Mesenchymal stem cell (in vitro differentiated cells and primary cell): ENCODE data around the gene LRFN5.

Experiments used
- DNase-seq: peaks from one replicate; pipeline ENCODE4 v3.0.0-alpha.2; 2013
- H2AFZ ChIP-seq: one replicate; pipeline ENCODE4 v1.6.1; 2013; ENCODE audit warnings: low read depth, mild to moderate bottlenecking, control low read depth, inconsistent platforms, low read length, moderate library complexity
- H2AK5ac ChIP-seq: 2 replicates; pipeline ENCODE4 v1.6.1; 2013; ENCODE audit warnings: low read length, moderate library complexity, mild to moderate bottlenecking, inconsistent platforms; ENCODE audit not compliant: severe bottlenecking
- H2BK120ac ChIP-seq: one replicate; pipeline ENCODE4 v1.6.1; 2013; ENCODE audit warnings: low read depth, mild to moderate bottlenecking, inconsistent platforms, low read length, moderate library complexity
- H2BK12ac ChIP-seq, 2 experiments: one replicate each; pipeline ENCODE4 v1.6.1; 2013; ENCODE audit warnings: inconsistent platforms in 2 of 2, low read length in 2 of 2, mild to moderate bottlenecking in 2 of 2, moderate library complexity in 2 of 2, control low read depth in 1 of 2
- H2BK15ac ChIP-seq: one replicate; pipeline ENCODE4 v1.6.1; 2013; ENCODE audit warnings: mild to moderate bottlenecking, low read depth, inconsistent platforms; ENCODE audit not compliant: poor library complexity, severe bottlenecking
- H2BK5ac ChIP-seq: 2 replicates; pipeline ENCODE4 v1.6.1; 2013; ENCODE audit warnings: low read depth, mild to moderate bottlenecking, low read length, control low read depth, inconsistent platforms; ENCODE audit not compliant: poor library complexity, severe bottlenecking
- H3K14ac ChIP-seq, 2 experiments: one replicate each; pipeline ENCODE4 v1.6.1; 2013; ENCODE audit warnings: inconsistent platforms in 2 of 2, low read length in 2 of 2, control low read depth in 1 of 2, mild to moderate bottlenecking in 1 of 2, moderate library complexity in 1 of 2
- H3K18ac ChIP-seq, 2 experiments: one replicate each; pipeline ENCODE4 v1.6.1; 2013; ENCODE audit warnings: inconsistent platforms in 2 of 2, low read length in 2 of 2, control low read depth in 1 of 2, low read depth in 1 of 2, mild to moderate bottlenecking in 1 of 2
- H3K23ac ChIP-seq, 2 experiments: one replicate each; pipeline ENCODE4 v1.6.1; 2013; ENCODE audit warnings: inconsistent platforms in 2 of 2, low read length in 2 of 2, mild to moderate bottlenecking in 2 of 2, moderate library complexity in 2 of 2, control low read depth in 1 of 2
- H3K27ac ChIP-seq: 2 replicates; pipeline ENCODE4 v1.5.1; 2013; ENCODE audit warnings: mild to moderate bottlenecking, moderate library complexity, low read length, control low read depth, inconsistent platforms; ENCODE audit not compliant: poor library complexity, severe bottlenecking
- H3K27me3 ChIP-seq, 2 experiments: 2 replicates each; pipeline versions ENCODE4 v1.6.1 to v1.7.0; 2013; ENCODE audit warnings: low read length in 2 of 2, mild to moderate bottlenecking in 2 of 2, moderate library complexity in 2 of 2, control low read depth in 1 of 2, inconsistent platforms in 1 of 2; ENCODE audit not compliant: control insufficient read depth in 1 of 2, insufficient read depth in 1 of 2
- H3K36me3 ChIP-seq, 2 experiments: 2 replicates each; pipeline versions ENCODE4 v1.6.1 to v1.7.0; 2013; ENCODE audit warnings: low read length in 2 of 2, control low read depth in 1 of 2, inconsistent platforms in 1 of 2, low read depth in 1 of 2, mild to moderate bottlenecking in 1 of 2; ENCODE audit not compliant: insufficient read depth in 2 of 2, control insufficient read depth in 1 of 2
- H3K4ac ChIP-seq, 2 experiments: one replicate each; pipeline ENCODE4 v1.6.1; 2013; ENCODE audit warnings: inconsistent platforms in 2 of 2, low read length in 2 of 2, mild to moderate bottlenecking in 2 of 2, moderate library complexity in 2 of 2, control low read depth in 1 of 2, low read depth in 1 of 2
- H3K4me1 ChIP-seq: 2 replicates; pipeline ENCODE4 v1.6.1; 2013; ENCODE audit warnings: low read depth, low read length, control low read depth; ENCODE audit not compliant: control insufficient read depth, insufficient read depth
- H3K4me2 ChIP-seq: 2 replicates; pipeline ENCODE4 v1.6.1; 2013; ENCODE audit warnings: low read length, mild to moderate bottlenecking, inconsistent platforms; ENCODE audit not compliant: poor library complexity, severe bottlenecking
- H3K4me3 ChIP-seq, 2 experiments: 2 replicates each; pipeline versions ENCODE4 v1.5.1 to v1.7.0; 2013; ENCODE audit warnings: low read length in 2 of 2, mild to moderate bottlenecking in 2 of 2, control low read depth in 1 of 2, low read depth in 1 of 2; ENCODE audit not compliant: insufficient read depth in 1 of 2
- H3K79me1 ChIP-seq: replicated peaks from 2 replicates; pipeline ENCODE4 v1.6.1; 2013; ENCODE audit warnings: mild to moderate bottlenecking, control low read depth, low read length, inconsistent platforms; ENCODE audit not compliant: poor library complexity, severe bottlenecking
- H3K9ac ChIP-seq: 2 replicates; pipeline ENCODE4 v1.7.0; 2013; ENCODE audit warnings: mild to moderate bottlenecking, low read length, moderate library complexity
- H3K9me3 ChIP-seq: 2 replicates; pipeline ENCODE4 v1.7.0; 2013; ENCODE audit warnings: mild to moderate bottlenecking, low read length; ENCODE audit not compliant: control insufficient read depth
- H4K8ac ChIP-seq: one replicate; pipeline ENCODE4 v1.6.1; 2013; ENCODE audit warnings: inconsistent platforms, mild to moderate bottlenecking, low read length, moderate library complexity
- H4K91ac ChIP-seq: one replicate; pipeline ENCODE4 v1.6.1; 2013; ENCODE audit warnings: mild to moderate bottlenecking, low read length, inconsistent platforms
- WGBS: methylation state at CpG from one replicate; pipeline ENCODE4 v1.1.7; 2013; ENCODE audit warnings: mixed read lengths; 5-methylcytosine and 5-hydroxymethylcytosine counted together

LRFN5 gene

DNA sequence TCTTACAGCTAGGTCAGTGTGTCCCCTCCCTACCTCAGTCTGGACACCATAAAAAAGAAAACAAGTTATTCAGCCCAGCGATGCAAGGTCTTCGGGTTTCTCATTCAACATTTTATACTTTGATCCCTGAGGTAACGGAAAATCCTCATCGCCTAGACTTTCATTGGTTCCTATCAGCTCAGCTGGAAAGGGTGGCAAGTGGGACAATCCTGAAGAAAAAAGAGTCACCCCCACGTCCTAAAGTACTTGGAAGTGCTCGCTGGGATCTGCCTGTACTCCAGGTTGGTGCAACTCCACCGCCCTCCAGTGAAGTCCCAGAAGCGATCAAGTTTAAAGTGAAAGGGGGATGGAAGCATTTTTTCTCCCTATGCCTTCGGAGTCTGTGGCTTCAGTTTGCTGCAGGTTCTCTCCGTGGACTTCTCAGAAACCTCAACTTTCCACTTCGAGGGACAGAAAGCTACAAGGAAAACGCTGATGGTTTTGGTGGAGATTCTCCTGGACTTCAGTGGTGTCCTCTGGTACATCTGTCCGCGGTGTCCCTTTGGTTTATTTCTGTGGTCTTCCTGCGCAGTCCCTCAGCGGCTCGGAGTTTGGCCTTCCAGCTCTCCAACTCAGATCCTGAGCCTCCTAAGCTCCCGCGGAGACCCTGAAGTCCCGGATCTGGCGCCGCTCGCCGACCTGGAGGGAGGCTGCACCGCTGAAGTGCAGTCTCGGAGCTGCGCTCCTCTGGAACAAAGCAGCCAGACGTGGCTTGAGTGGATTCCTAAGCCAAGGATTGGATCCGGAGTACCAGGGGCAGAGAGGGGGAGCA lies 1.8 kb upstream of the LRFN5 start:
- H3K9me3 ChIP-seq: no peaks in the 10 kb centered on the region
- H3K4me2 ChIP-seq: peak overlapping the region; percentile 100
- H3K14ac ChIP-seq: peak overlapping the region in 1 of 2 experiments; percentile 75
- H3K18ac ChIP-seq: peak overlapping the region; percentile 67 to 89
- peak overlapping the region; percentile 60 to 85 for H3K4me3 ChIP-seq
- DNase-seq: peak; percentile 92
- H3K4ac ChIP-seq: peak overlapping the region in 1 of 2 experiments; percentile 88
- H3K23ac ChIP-seq: peak overlapping the region; percentile 77 to 86
- H3K79me1 ChIP-seq: peaks cover 18% of the 10 kb centered on the region
- no peak overlapping the region for H4K91ac ChIP-seq
- H3K9ac ChIP-seq: peak overlapping the region; percentile 91
- no peak overlapping the region for H2AK5ac ChIP-seq
- H3K4me1 ChIP-seq: peaks cover 8% of the 10 kb centered on the region
- peak overlapping the region; percentile 69 for H4K8ac ChIP-seq
- peak overlapping the region; percentile 46 for H2AFZ ChIP-seq
- H3K27ac ChIP-seq: peak overlapping the region; percentile 90
- no peak overlapping the region for H2BK120ac ChIP-seq
- no peak overlapping the region for H2BK15ac ChIP-seq
- H3K27me3 ChIP-seq: peaks cover 0 to 15% of the 10 kb centered on the region in 2 experiments
- no peaks in the 10 kb centered on the region for H3K36me3 ChIP-seq
- H2BK5ac ChIP-seq: peak overlapping the region; percentile 75
- peak overlapping the region in 1 of 2 experiments; percentile 88 for H2BK12ac ChIP-seq
- under 1% methylated on average over 29 of the region's 29 CpGs for WGBS

DNA sequence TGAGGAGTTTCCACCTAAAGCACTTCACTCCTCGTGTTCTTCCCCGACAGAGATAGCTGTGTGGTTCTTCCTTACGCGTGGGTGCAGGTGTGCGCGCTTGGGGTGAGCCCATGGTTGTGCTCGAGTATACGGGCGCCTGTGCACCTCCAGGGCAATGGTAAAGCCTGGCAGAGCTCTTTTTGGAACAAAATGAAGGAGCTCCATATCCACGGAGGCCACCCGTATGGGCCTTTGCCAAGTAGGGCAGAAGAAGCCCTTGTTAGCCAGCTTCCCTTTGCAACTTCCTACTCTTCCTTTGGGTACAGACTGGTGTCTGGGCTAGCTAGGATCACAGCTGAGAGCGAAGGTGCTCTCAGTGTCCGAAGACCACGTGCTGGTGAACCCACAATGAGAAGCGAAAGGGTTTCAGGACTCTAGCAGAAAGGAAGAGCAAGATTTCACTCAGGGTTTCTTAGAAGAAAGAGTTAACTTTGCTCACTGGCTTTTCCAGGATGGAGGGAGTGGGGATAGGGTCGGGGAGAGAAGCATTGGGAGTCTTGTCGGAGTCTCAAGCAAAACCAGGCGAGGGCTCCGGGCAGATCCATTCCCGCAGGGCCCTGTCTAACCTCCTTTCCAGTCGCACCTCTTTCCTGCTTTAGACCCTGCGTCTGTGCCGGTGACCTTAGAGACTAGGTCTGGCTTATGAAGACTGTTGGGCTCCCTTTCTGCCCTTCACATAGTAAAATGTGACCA lies 960 bp upstream of the LRFN5 start:
- Histone ChIP-seq H3K4me1 (peaks cover 9% of the 10 kb centered on the region), H3K9ac (peak overlapping the region; percentile 91), H2AK5ac (no peak overlapping the region), H3K23ac (peak overlapping the region in 1 of 2 experiments; percentile 40), H3K79me1 (peaks cover 18% of the 10 kb centered on the region), H3K27ac (peak overlapping the region; percentile 90), H3K18ac (peak overlapping the region; percentile 17 to 89), H3K27me3 (peaks cover 0 to 20% of the 10 kb centered on the region in 2 experiments), H2AFZ (peak overlapping the region; percentile 46), H2BK120ac (no peak overlapping the region), H3K4me3 (peak overlapping the region; percentile 60 to 85), H4K8ac (peak overlapping the region; percentile 85), H3K4ac (peak overlapping the region in 1 of 2 experiments; percentile 41), H2BK15ac (peak overlapping the region; percentile 19), H2BK5ac (no peak overlapping the region), H3K4me2 (peak overlapping the region; percentile 100), H2BK12ac (peak overlapping the region; percentile 62 to 88), H3K36me3 (no peaks in the 10 kb centered on the region), H3K9me3 (no peaks in the 10 kb centered on the region), H4K91ac (peak overlapping the region; percentile 75), H3K14ac (peak overlapping the region in 1 of 2 experiments; percentile 61)
- peak; percentile 80 for DNase-seq
- 2% methylated on average over 22 of the region's 23 CpGs for WGBS

GRCh38 chr14:41606282-41606531 lies 469 bp upstream of the LRFN5 start:
- WGBS: 1% methylated on average over 7 of the region's 7 CpGs

GRCh38 chr14:41607304-41607775 lies 664 bp downstream of the LRFN5 start:
- Histone ChIP-seq H3K4me3 (peak overlapping the region; percentile 77 to 85), H4K91ac (no peak overlapping the region), H2BK12ac (no peak overlapping the region), H3K23ac (peak overlapping the region in 1 of 2 experiments; percentile 32), H3K27ac (no peak overlapping the region), H2BK5ac (no peak overlapping the region), H3K9ac (peak overlapping the region; percentile 91), H3K4ac (no peak overlapping the region), H2BK15ac (no peak overlapping the region), H3K14ac (no peak overlapping the region), H3K27me3 (peaks cover 0 to 20% of the 10 kb centered on the region in 2 experiments), H2AFZ (peak overlapping the region; percentile 29), H4K8ac (no peak overlapping the region), H3K9me3 (no peaks in the 10 kb centered on the region), H2BK120ac (no peak overlapping the region), H2AK5ac (no peak overlapping the region), H3K18ac (no peak overlapping the region), H3K79me1 (peaks cover 15% of the 10 kb centered on the region), H3K4me1 (peaks cover 9% of the 10 kb centered on the region), H3K4me2 (peak overlapping the region; percentile 100), H3K36me3 (no peaks in the 10 kb centered on the region)
- DNase-seq: peak; percentile 67
- WGBS: under 1% methylated on average over 21 of the region's 21 CpGs

More at GRCh38 chr14:41606282-41606531, 469 bp upstream of the LRFN5 start:
- Histone ChIP-seq H2BK12ac (peak overlapping the region in 1 of 2 experiments; percentile 2), H3K4ac (no peak overlapping the region), H3K18ac (peak overlapping the region in 1 of 2 experiments; percentile 96), H3K4me2 (peak overlapping the region; percentile 100), H3K14ac (no peak overlapping the region), H3K36me3 (no peaks in the 10 kb centered on the region), H2BK120ac (peak overlapping the region; percentile 96), H2BK15ac (peak overlapping the region; percentile 89), H3K27me3 (peaks cover 0 to 20% of the 10 kb centered on the region in 2 experiments), H2AFZ (peak overlapping the region; percentile 83), H3K9ac (peak overlapping the region; percentile 91), H4K8ac (no peak overlapping the region), H2BK5ac (no peak overlapping the region), H3K4me1 (peaks cover 9% of the 10 kb centered on the region), H2AK5ac (no peak overlapping the region), H3K4me3 (peak overlapping the region; percentile 77 to 85), H3K27ac (no peak overlapping the region), H3K9me3 (no peaks in the 10 kb centered on the region), H3K23ac (no peak overlapping the region), H4K91ac (no peak overlapping the region), H3K79me1 (peaks cover 19% of the 10 kb centered on the region)
- DNase-seq: no peak
